GM18526 (cell line): ENCODE measurements around the gene COG7.

Source experiments
- POLR2A ChIP-seq: IDR thresholded peaks from 3 replicates; pipeline ENCODE4 v1.6.1; 2011; ENCODE audit not compliant: insufficient read length; ENCODE audit errors: extremely low read depth

COG7 gene

GRCh38 chr16:23380501-23380951 is 72.5 kb downstream of the COG7 start:
- TF ChIP-seq POLR2A, result no peak

- TF ChIP-seq POLR2A, result no peak
Observed at GRCh38 chr16:23379707-23380106, 73.3 kb downstream of the COG7 start.

GRCh38 chr16:23378921-23379320 is 74.1 kb downstream of the COG7 start:
- TF ChIP-seq POLR2A, result no peak

- no peak for TF ChIP-seq POLR2A
Observed at GRCh38 chr16:23378256-23378655, 74.7 kb downstream of the COG7 start.

- no peak for TF ChIP-seq POLR2A
Observed at GRCh38 chr16:23377071-23377931, 75.7 kb downstream of the COG7 start.

GRCh38 chr16:23375643-23376042 is 77.3 kb downstream of the COG7 start:
- no peak for TF ChIP-seq POLR2A

GRCh38 chr16:23374721-23375510 is 78.1 kb downstream of the COG7 start:
- TF ChIP-seq POLR2A, result no peak

GRCh38 chr16:23373436-23374219 is 79.4 kb downstream of the COG7 start:
- TF ChIP-seq POLR2A, result no peak

- no peak for TF ChIP-seq POLR2A
Observed at GRCh38 chr16:23371368-23371767, 81.6 kb downstream of the COG7 start.

GRCh38 chr16:23369416-23369815 is 83.6 kb downstream of the COG7 start:
- no peak for TF ChIP-seq POLR2A

- TF ChIP-seq POLR2A, result no peak
Observed at GRCh38 chr16:23368469-23368868, 84.5 kb downstream of the COG7 start.

GRCh38 chr16:23367988-23368387 is 85.0 kb downstream of the COG7 start:
- TF ChIP-seq POLR2A, result no peak

- TF ChIP-seq POLR2A, result no peak
Observed at GRCh38 chr16:23367564-23367963, 85.4 kb downstream of the COG7 start.

GRCh38 chr16:23365602-23366240 is 87.3 kb downstream of the COG7 start:
- no peak for TF ChIP-seq POLR2A
